ENCODE data around the gene GMEB1.
"Not testable (repeated sequence)": the region's sequence is repeated elsewhere in the genome, so short reads cannot be mapped to it uniquely, and the experiment has no call there.

Gene GMEB1, protein sequence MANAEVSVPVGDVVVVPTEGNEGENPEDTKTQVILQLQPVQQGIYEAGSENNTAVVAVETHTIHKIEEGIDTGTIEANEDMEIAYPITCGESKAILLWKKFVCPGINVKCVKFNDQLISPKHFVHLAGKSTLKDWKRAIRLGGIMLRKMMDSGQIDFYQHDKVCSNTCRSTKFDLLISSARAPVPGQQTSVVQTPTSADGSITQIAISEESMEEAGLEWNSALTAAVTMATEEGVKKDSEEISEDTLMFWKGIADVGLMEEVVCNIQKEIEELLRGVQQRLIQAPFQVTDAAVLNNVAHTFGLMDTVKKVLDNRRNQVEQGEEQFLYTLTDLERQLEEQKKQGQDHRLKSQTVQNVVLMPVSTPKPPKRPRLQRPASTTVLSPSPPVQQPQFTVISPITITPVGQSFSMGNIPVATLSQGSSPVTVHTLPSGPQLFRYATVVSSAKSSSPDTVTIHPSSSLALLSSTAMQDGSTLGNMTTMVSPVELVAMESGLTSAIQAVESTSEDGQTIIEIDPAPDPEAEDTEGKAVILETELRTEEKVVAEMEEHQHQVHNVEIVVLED

DNA sequence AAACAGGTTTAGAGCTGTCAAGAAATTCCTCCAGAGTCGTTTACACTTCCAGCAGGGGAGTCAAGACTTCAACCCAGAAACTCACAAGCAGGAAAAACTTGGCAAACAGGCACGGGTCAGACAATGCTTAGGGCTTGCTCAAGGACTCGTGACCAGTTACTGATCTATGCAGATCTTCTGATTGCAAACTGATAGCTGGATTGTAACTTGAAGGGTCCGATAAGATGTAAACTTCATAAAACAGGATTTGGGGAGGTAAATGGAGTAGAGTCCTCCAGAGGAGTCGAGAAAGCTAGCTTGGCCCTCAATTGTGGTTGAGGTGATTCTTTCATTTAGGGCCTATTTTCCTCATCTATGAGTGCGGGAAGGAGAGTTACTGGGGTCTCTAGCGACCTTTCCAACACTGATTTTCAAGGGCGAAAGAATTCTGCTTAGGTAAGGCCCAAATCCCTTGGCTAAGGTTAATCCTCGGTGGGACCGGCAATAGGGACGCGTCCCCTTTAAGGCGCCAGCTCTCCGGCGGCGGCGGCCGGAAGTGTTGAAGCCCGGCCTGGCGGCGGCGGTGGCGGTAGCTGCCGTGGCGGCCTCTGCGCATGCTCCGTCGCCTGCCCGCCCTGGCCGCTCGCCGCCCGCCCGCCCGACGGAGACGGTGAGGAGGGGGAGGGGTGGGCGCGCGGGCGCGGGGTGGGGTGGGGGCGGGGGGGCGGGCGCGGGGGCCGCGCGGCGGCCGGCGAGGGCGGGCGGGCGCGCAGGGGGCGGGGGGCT, at the start of gene GMEB1:
Gene GMEB1, plus strand, starts transcription at position 594 of the 765 bp plus-strand sequence. CDS start 14,829 bp downstream, outside the sequence.
- peak; percentile 72 to 84 for DNase-seq (ENCODE audit: low read depth in 2 of 2)

DNA sequence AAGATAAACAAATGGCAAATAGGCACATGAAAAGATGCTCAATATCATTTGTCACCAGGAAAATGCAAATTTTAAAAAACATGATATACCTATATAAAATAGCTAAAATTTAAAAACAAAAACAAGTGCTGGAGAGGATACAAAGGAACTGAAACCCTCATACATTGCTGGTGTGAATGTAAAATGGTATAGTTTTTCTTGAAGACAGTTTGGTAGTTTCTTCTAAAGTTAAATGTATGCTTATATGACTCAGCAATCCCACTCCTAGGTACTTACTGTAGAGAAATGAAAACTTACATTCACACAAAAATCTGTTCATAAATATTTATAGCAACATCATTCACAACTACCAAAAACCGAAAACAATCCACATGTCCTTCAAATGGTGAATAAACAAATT, 36.9 kb upstream of the GMEB1 start:
- DNase-seq (ENCODE audit: low read depth in 2 of 2) = no peak

- DNase-seq (ENCODE audit: low read depth in 2 of 2) = no peak
Observed at GRCh38 chr1:28632560-28632959, 36.0 kb upstream of the GMEB1 start.

GRCh38 chr1:28640766-28641165, 27.8 kb upstream of the GMEB1 start:
- DNase-seq (ENCODE audit: low read depth in 2 of 2) = no peak

DNA sequence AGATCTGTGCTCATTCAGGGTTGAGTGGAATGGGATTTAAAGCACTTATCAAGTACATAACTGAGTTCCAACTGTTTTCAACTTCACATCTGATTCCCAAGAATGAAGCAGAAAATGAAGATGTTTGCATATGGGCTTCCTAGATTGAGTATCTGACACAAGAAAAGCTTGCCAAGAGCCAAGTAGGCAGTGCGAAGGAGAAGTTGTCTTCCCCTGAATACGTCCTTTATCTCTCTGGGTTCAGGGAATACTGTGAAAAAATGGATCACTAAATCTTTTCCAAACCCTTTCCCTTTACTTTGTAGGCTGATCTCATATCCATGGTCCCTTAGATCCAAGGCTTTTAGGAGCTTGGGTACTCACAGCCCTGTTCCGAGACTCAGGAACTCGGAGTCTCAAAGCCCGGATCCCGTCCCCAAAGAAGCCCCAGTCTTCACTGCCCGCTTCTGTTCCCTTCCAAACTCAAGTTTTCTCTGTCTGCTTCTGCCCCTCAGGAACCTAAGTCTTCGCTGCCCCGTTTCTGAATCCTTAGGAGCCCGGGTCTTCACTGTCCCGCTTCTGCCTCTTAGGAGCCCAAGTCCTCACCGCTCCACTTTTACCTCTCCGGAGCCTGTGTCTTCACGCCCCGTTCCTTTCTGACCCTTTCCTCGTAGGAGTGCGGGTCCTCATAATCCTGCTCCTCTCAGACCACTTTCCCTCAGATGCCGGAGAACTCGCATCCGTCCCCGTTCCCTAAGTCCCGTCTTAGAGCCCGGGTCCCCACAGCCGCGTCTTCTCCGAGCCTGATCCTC, 26.3 kb upstream of the GMEB1 start:
- no peak for DNase-seq (ENCODE audit: low read depth in 2 of 2)

DNA sequence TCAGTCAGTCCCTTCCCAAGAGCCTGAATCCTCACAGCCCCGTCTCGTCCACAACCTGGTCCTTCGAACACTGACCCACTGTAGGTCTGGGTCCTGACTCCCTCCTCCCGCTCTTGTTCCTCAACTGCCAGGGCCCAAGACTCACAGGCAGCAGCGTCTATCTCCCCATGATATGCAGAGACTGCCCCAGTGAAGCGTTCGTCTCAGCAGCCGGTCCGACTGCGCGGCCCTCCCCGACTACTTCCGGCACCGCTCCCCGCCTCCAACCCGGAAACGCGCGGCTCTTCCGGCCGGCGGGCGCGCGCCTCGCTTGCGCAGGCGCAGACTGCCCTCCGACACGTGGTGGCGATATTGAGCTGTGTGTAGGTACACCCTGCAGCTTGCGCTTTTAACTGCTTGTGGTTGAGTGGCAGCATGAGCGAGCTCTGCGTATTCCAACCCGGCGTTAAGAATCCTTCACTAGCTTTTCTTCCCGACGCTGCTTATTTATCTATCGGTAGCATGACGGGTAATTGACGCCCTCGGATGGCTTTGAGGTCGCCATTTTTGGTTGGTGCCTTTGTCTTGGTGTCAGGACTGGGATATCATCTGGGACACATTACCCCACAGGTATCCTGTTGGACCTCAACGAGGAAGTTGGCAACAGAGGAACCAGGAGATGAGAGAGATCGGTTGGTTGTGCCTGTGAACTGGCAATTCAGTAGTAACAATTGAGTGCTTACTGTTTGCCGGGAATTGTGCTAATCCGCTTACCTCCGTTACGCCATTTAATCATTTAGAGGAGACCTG, 25.5 kb upstream of the GMEB1 start, which contains the start of gene TAF12:
Gene TAF12, minus strand, starts transcription at position 221 of the 789 bp plus-strand sequence. CDS start 20,986 bp downstream, outside the sequence.
- peak; percentile 83 to 88 for DNase-seq (ENCODE audit: low read depth in 2 of 2)

DNA sequence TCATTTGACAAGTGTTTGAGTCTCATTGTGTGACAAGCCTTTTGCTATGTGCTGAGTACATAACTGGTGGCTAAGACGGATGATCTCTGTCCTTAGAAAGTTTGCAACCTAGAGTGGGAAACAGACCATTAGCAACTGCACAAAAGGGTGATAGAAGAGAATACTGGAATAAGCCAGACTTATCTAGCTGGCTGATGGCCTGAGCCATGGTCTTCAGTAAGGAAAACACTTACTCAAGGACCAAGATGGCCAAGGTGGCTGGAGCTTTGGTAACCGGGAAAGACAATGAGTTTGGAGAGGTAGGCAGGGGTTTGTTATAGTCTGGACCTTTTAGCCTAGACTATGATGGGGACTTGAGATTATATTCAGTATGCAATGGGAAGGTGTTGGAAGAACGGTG, 24.1 kb upstream of the GMEB1 start:
- no peak for DNase-seq (ENCODE audit: low read depth in 2 of 2)

DNA sequence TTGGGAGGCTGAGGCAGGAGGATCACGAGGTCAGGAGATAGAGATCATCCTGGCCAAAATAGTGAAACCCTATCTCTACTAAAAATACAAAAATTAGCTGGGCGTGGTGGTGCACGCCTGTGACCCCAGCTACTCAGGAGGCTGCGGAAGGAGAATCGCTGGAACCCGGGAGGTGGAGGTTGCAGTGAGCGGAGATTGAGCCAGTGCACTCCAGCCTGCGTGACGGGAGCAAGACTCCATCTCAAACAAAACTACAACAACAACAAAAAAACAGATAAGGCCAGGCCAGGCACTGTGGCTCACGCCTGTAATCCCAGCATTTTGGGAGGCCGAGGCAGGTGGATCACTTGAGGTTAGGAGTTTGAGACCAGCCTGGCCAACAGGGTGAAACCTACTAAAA, 23.2 kb upstream of the GMEB1 start:
- DNase-seq (ENCODE audit: low read depth in 2 of 2) = not testable (repeated sequence)

DNA sequence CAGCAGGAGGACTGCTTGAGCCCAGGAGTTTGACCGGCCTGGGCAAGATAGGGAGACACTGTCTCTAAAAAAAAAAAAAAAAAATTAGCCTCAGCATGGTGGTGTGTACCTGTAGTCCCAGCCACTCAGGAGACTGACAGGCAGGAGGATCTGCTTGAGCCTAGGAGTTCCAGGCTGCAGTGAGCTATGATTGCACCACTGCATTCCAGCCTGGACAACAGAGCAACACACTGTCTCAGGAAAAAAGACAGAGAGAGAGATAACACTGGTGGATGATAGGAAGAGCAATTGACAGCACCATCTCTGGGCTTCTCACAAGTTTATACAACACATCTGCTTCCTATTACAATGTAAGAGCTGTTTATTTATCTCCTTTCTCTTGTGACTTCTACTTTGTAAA, 22.5 kb upstream of the GMEB1 start:
- no peak for DNase-seq (ENCODE audit: low read depth in 2 of 2)

GRCh38 chr1:28648008-28648473, 20.5 kb upstream of the GMEB1 start:
- DNase-seq (ENCODE audit: low read depth in 2 of 2) = peak; percentile 82 to 85

GRCh38 chr1:28648474-28649198, 19.9 kb upstream of the GMEB1 start, which contains the start of gene RNU11:
Gene RNU11, plus strand, starts transcription at chr1:28648600.
- peak; percentile 77 to 84 for DNase-seq (ENCODE audit: low read depth in 2 of 2)

DNA sequence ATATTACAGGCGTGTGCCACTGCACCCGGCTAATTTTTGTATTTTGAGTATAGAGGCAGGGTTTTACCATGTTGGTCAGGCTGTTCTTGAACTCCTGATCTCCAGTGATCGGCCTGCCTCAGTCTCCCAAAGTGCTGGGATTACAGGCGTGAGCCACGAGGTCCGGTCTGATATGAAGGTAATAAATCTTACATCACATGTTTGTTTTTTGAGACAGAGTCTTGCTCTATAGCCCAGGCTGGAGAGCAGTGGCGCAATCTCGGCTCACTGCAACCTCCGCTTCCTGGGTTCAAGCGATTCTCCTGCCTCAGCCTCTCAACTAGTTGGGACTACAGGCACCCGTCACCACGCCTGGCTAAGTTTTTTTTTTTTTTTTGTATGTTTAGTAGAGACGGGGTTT, 15.5 kb upstream of the GMEB1 start:
- not testable (repeated sequence) for DNase-seq (ENCODE audit: low read depth in 2 of 2)

DNA sequence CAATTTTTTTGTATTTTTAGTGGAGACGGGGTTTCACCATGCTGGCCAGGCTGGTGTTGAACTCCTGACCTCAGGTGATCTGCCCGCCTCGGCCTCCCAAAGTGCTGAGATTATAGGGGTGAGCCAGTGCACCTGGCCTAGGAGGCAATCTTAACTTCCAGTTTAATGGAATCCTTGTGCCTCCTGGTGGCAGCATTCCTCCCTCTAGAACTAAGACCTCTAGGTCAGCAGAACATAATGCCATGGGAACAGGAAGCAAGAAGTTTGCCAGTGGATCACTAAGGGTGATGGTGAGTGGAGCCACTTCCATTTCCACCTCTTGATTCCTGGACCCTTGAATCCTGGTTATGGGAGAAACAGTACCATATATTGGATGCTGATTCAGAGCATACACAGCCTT, 14.7 kb upstream of the GMEB1 start:
- not testable (repeated sequence) for DNase-seq (ENCODE audit: low read depth in 2 of 2)

DNA sequence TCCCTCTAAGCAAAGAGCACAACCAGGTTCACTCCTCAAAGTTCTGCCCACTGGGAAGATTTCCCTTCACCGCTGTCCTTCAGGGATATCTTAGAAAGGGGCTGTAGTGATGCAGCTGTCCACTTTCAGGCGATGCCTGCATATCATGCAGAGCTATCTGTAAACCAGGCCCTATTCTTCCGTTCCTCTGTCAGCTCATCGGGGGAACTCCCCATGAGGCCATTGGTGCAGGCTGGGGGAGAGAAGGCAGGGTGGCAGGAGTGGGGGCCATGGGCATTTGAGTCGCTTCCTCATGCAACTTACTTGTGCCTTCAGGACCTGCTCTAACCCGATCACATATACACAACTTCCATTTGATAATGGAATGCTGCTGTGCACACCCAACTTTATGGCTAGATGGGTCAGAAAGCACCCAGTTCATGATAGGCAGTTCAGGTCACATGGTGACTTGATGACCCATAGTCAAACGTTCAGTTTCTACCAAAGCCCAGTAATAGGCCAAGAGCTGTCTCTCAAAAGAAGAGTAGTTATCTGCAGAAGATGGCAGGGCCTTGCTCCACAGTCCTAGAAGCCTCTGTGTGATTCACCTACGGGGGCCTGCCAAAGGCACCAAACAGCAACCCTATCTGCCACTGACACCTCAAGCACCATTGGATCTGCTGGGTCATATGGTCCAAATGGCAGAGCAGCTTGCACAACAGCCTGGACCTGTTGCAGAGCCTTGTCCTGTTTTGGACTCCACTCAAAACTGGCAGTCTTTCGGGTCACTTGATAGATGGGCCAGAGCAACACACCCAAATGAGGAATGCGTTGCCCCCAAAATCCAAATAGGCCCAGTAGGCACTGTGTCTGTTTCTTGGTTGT, 12.9 kb upstream of the GMEB1 start:
- not testable (repeated sequence) for DNase-seq (ENCODE audit: low read depth in 2 of 2)

- no peak for DNase-seq (ENCODE audit: low read depth in 2 of 2)
Observed at GRCh38 chr1:28656335-28656734, 12.2 kb upstream of the GMEB1 start.

DNA sequence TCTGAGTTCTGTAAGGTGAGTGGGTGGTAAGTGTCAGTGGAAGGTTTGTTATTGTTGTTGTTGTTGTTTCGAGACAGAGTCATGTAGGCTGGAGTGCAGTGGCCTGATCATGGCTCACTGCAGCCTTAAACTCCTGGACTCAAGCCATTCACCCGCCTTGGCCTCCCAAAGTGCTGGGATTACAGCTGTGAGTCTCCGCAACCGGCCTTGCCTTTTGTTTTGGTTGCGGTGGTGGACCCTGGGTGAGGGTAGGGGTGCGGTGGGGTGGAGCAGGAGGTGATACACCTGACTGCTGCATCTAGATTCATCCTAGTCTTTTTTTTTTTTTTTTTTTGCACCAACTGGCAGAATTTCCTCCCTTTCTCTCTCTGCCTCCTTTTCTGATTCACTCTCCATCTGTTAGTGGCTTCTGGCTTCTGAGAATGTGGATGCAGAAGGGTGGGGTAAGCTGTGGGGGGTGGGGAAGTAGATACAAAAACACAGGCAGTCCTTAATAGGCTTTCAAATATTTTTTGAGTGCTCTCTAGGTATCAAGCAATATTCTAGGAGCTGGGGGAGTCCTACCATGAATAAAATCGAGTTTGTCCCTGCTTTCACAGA, 4.6 kb upstream of the GMEB1 start:
- no peak for DNase-seq (ENCODE audit: low read depth in 2 of 2)

- DNase-seq (ENCODE audit: low read depth in 2 of 2) = no peak
Observed at GRCh38 chr1:28666806-28667205, 1.8 kb upstream of the GMEB1 start.

- peak in 1 of 2 donors; percentile 14 for DNase-seq (ENCODE audit: low read depth in 2 of 2)
Observed at GRCh38 chr1:28668956-28669723, 556 bp downstream of the GMEB1 start.

All from stimulated activated CD8-positive, alpha-beta memory T cell treated with anti-CD3 and anti-CD28 coated beads, Interleukin-7, amount 100 ng/mL, for 4 hours (primary cell).